Lung (tissue), 12 donors: ENCODE data around the gene LTB4R2. TPM values are rescaled to one million over a fixed set of nuclear protein-coding genes. Genes with fewer than 3 reads are reported as not detected.

Experiments
- ATAC-seq: fragments of 200-7000 bp; cut with Tn5 transposase; one replicate; pipeline ENCODE4 v1.9.1; 2020; ENCODE audit warnings: moderate number of reproducible peaks; ENCODE audit not compliant: insufficient read depth, low FRiP score
- DNase-seq, 3 donors: peaks; one replicate each; pipeline ENCODE4 v3.0.0-alpha.2; 2013 to 2017
- H3K27ac ChIP-seq, 2 donors: one replicate each; pipeline ENCODE4 v1.5.1; 2013; ENCODE audit warnings: mild to moderate bottlenecking in 2 of 2, moderate library complexity in 2 of 2, control low read depth in 1 of 2, inconsistent platforms in 1 of 2, low read depth in 1 of 2, low read length in 1 of 2
- H3K27me3 ChIP-seq, 3 donors: one replicate each; pipeline ENCODE4 v1.5.1; 2013; ENCODE audit warnings: low read length in 2 of 3; ENCODE audit not compliant: control insufficient read depth in 3 of 3, insufficient read depth in 3 of 3
- H3K36me3 ChIP-seq, 4 donors: one replicate each; pipeline ENCODE4 v1.5.1; 2013; ENCODE audit warnings: low read length in 4 of 4, mild to moderate bottlenecking in 1 of 4, moderate library complexity in 1 of 4; ENCODE audit not compliant: control insufficient read depth in 4 of 4, insufficient read depth in 4 of 4
- H3K4me1 ChIP-seq, 5 donors: one replicate each; pipeline ENCODE4 v1.5.1; 2013; ENCODE audit warnings: low read length in 5 of 5, mild to moderate bottlenecking in 2 of 5, moderate library complexity in 1 of 5; ENCODE audit not compliant: control insufficient read depth in 5 of 5, insufficient read depth in 5 of 5
- H3K4me3 ChIP-seq: one replicate; pipeline ENCODE4 v1.5.1; 2013; ENCODE audit warnings: mild to moderate bottlenecking, control low read depth, moderate library complexity
- H3K9ac ChIP-seq, 2 donors: one replicate each; pipeline ENCODE4 v1.5.1; 2013; ENCODE audit warnings: low read length in 2 of 2, control low read depth in 1 of 2; ENCODE audit not compliant: insufficient read depth in 1 of 2
- H3K9me3 ChIP-seq, 4 donors: one replicate each; pipeline ENCODE4 v1.5.1; 2013; ENCODE audit warnings: low read length in 3 of 4, mild to moderate bottlenecking in 1 of 4, moderate library complexity in 1 of 4; ENCODE audit not compliant: control insufficient read depth in 4 of 4, insufficient read depth in 3 of 4
- CTCF ChIP-seq: IDR thresholded peaks from 2 replicates; pipeline ENCODE4 v1.5.1; 2012; ENCODE audit warnings: mild to moderate bottlenecking; ENCODE audit errors: control extremely low read depth, extremely low read depth
- WGBS, 2 donors: extraction: QIAGEN DNeasy Blood & Tissue Kit; methylation state at CpG; one replicate each; pipeline ENCODE4 v1.1.7; 2013; 5-methylcytosine and 5-hydroxymethylcytosine counted together
- polyA plus RNA-seq, 2 donors: library from polyadenylated mRNA; stranded (reverse); fragments of 200-250 nt; gene quantifications; one replicate each; pipeline ENCODE4 v1.2.1, GENCODE V29; 2013
- total RNA-seq, 2 donors: library from RNA; depleted of rRNA in 1 of 2; stranded (reverse); fragments of >200 nt in 1 of 2; gene quantifications; one replicate each; pipeline ENCODE4 v1.2.1, GENCODE V29; 2014 to 2021
- donor health status: control.
- donor health status: control.
- donor health status: Bipolar disorder and iron deficiency.
- donor health status: healthy.
- donor health status: DM: yes; HTN: yes; CAD: no.

LTB4R2 gene
- total and polyA plus RNA-seq, 4 donors, result 1.8 to 14.0 (median 5.7) TPM

- WGBS, 2 donors, result 28 to 50% methylated on average over 9 of the region's 9 CpGs
- Histone ChIP-seq H3K36me3 (peaks cover 0 to 3% (median 0%) of the 10 kb centered on the region in 4 donors), H3K9me3 (no peaks in the 10 kb centered on the region), H3K27me3 (peaks cover 0 to 20% (median 14%) of the 10 kb centered on the region in 3 donors), H3K27ac (peak overlapping the region; percentile 43 to 75), H3K4me3 (no peak overlapping the region), H3K4me1 (peaks cover 9 to 53% (median 11%) of the 10 kb centered on the region in 5 donors), H3K9ac (no peak overlapping the region)
- DNase-seq, result peak in 2 of 3 donors; percentile 31 to 64
- no peak for TF ChIP-seq CTCF
- ATAC-seq, result no peak
These were observed 3.0 kb downstream of the LTB4R2 start for GRCh38 chr14:24312736-24313507.

GRCh38 chr14:24313913-24314312 lies 4.0 kb downstream of the LTB4R2 start:
- Histone ChIP-seq H3K9me3 (no peaks in the 10 kb centered on the region), H3K27me3 (peaks cover 0 to 30% (median 20%) of the 10 kb centered on the region in 3 donors), H3K36me3 (no peaks in the 10 kb centered on the region), H3K9ac (no peak overlapping the region), H3K4me3 (no peak overlapping the region), H3K4me1 (peaks cover 9 to 53% (median 11%) of the 10 kb centered on the region in 5 donors), H3K27ac (peak overlapping the region in 1 of 2 donors; percentile 61)
- TF ChIP-seq CTCF, result no peak
- ATAC-seq (no peak), DNase-seq (no peak)
- WGBS, 2 donors, result 28 to 63% methylated on average over 2 of the region's 2 CpGs

GRCh38 chr14:24314377-24315193 lies 4.6 kb downstream of the LTB4R2 start:
- Histone ChIP-seq H3K36me3 (no peaks in the 10 kb centered on the region), H3K9me3 (no peaks in the 10 kb centered on the region), H3K4me3 (no peak overlapping the region), H3K9ac (no peak overlapping the region), H3K4me1 (peaks cover 9 to 52% (median 11%) of the 10 kb centered on the region in 5 donors), H3K27me3 (peaks cover 0 to 32% (median 23%) of the 10 kb centered on the region in 3 donors), H3K27ac (peak overlapping the region; percentile 11 to 70)
- ATAC-seq (no peak), DNase-seq (no peak)
- 55 to 61% methylated on average over 5 of the region's 5 CpGs for WGBS, 2 donors
- no peak for TF ChIP-seq CTCF
